Calu3 (cell line): ENCODE data around the gene CPD. TPM values are rescaled to one million over a fixed set of nuclear protein-coding genes. Genes with fewer than 3 reads are reported as not detected.

Source experiments
- BruUV-seq: library from RNA; stranded (reverse); fragments of 400-500 nt; replicated peaks from 2 replicates; lab custom pipeline; 2021; lab: Mats Ljungman, UMichigan
- CTCF ChIA-PET: fragments of 300-600 bp; sonication (Branson Sonifier 250); formaldehyde crosslinking; loops from one replicate; lab custom pipeline; 2022; ENCODE audit warnings: antibody characterized with exemption; lab: Charles Lee
- DNase-seq: peaks from one replicate; pipeline ENCODE4 v3.0.0; 2022
- H3K27ac Mint-ChIP-seq: one replicate; pipeline ENCODE4 v1.8.0; 2022; ENCODE audit warnings: mixed read lengths; ENCODE audit not compliant: unreplicated experiment
- H3K27me3 Mint-ChIP-seq: one replicate; pipeline ENCODE4 v1.8.0; 2022; ENCODE audit warnings: mixed read lengths; ENCODE audit not compliant: unreplicated experiment
- H3K36me3 Mint-ChIP-seq: one replicate; pipeline ENCODE4 v1.8.0; 2022; ENCODE audit warnings: mild to moderate bottlenecking, moderate library complexity, mixed read lengths; ENCODE audit not compliant: insufficient read depth, unreplicated experiment
- H3K4me1 Mint-ChIP-seq: one replicate; pipeline ENCODE4 v1.8.0; 2022; ENCODE audit warnings: mild to moderate bottlenecking, low read depth, mixed read lengths; ENCODE audit not compliant: unreplicated experiment
- H3K4me3 Mint-ChIP-seq: one replicate; pipeline ENCODE4 v1.8.0; 2022; ENCODE audit warnings: mild to moderate bottlenecking, low read depth, moderate library complexity, mixed read lengths; ENCODE audit not compliant: unreplicated experiment
- H3K9me3 Mint-ChIP-seq: one replicate; pipeline ENCODE4 v1.8.0; 2022; ENCODE audit warnings: low read depth, mixed read lengths; ENCODE audit not compliant: unreplicated experiment
- intact Hi-C: fragments of 100-400 bp; cut with micrococcal nuclease; formaldehyde crosslinking; loops from one replicate; pipeline ENCODE4 v1.10.0; 2022; ENCODE audit not compliant: unreplicated experiment
- total RNA-seq: library from RNA; stranded (reverse); gene quantifications from 2 replicates; pipeline ENCODE4 v1.2.3, GENCODE V29; 2022
- TF ChIP-seq, protein P1 (sequence below): fragments of 200-600 bp; IDR thresholded peaks from one replicate; pipeline ENCODE4 v1.8.0; 2022; ENCODE audit warnings: antibody characterized with exemption; ENCODE audit not compliant: unreplicated experiment

CPD gene
- total RNA-seq, 1 experiment from 2014 or later, result 82.9 TPM

DNA sequence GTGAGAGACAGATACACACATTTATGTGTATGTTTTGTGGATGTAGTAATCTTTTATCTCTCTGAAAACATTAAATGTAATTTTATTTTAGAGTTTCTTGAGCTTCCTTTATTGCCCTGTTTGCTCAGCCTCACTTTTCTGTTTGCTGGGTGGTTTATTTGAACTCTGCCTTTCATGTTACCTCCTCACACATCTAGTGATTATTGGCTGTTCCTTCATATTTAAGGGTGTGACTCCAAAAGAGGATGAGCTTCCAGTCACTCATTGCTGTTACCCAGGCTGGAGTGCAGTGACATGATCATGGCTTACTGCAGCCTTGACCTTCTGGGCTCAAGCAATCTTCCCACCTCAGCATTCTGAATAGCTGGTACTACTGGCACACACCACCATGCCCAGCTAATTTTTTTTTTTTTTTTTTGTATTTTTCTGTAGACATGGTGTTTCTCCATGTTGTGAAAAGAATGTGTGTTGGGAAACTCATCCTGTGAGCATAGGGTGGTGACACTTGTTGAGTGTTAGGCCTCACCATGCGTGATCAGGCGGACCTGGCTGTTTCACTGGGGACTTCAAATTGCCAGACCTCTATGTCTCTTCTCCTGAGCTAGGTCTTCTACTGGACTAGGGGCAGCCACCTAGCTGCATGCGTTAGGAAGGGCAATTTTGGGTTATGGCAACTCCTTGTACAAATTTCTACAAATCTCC, 136.3 kb downstream of the CPD start:
- DNase-seq, result no peak
- Mint-ChIP-seq H3K9me3 (no peaks in the 10 kb centered on the region), H3K27ac (no peak overlapping the region), H3K4me3 (no peak overlapping the region), H3K36me3 (peaks cover 13% of the 10 kb centered on the region), H3K4me1 (no peaks in the 10 kb centered on the region), H3K27me3 (no peaks in the 10 kb centered on the region)
- CTCF ChIA-PET, result interaction anchor here (0.6 to 0.7 kb wide), 2 partner anchors 21 to 1449 kb away, joined by 3 read pairs; no protein-coding TSS in a partner anchor
- intact Hi-C loops, result no loop called here
- TF ChIP-seq, protein P1, sequence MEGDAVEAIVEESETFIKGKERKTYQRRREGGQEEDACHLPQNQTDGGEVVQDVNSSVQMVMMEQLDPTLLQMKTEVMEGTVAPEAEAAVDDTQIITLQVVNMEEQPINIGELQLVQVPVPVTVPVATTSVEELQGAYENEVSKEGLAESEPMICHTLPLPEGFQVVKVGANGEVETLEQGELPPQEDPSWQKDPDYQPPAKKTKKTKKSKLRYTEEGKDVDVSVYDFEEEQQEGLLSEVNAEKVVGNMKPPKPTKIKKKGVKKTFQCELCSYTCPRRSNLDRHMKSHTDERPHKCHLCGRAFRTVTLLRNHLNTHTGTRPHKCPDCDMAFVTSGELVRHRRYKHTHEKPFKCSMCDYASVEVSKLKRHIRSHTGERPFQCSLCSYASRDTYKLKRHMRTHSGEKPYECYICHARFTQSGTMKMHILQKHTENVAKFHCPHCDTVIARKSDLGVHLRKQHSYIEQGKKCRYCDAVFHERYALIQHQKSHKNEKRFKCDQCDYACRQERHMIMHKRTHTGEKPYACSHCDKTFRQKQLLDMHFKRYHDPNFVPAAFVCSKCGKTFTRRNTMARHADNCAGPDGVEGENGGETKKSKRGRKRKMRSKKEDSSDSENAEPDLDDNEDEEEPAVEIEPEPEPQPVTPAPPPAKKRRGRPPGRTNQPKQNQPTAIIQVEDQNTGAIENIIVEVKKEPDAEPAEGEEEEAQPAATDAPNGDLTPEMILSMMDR, result no peak
- no TSS peak for BruUV-seq

DNA sequence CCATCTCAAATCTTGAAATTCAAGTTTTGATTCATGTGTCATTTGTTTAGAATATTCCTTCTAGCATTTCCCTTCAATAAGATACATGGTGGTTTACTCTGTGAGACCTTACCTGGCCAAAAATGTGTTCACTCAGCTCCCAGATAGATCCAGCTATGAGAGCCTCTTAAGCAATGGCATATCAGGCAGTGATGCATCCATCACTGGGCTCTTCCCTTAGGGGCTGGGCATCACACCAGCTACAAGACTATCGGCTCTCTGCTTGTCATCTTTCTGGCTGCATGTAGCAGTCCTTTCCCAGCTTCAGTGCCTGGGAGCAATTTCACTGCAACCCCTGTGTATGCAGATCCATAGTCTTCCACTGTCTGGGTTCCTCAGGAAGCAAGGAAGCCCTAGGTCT, 139.1 kb downstream of the CPD start:
- no peak for DNase-seq
- Mint-ChIP-seq H3K27me3 (no peaks in the 10 kb centered on the region), H3K36me3 (peaks cover 10% of the 10 kb centered on the region), H3K27ac (no peak overlapping the region), H3K4me1 (no peaks in the 10 kb centered on the region), H3K4me3 (no peak overlapping the region), H3K9me3 (no peaks in the 10 kb centered on the region)
- CTCF ChIA-PET, result interaction anchor here (0.6 kb wide), 1 partner anchor 358 kb away, joined by 5 read pairs; no protein-coding TSS in a partner anchor
- no TSS peak for BruUV-seq
- intact Hi-C loops, result no loop called here
- TF ChIP-seq, protein P1, result no peak

DNA sequence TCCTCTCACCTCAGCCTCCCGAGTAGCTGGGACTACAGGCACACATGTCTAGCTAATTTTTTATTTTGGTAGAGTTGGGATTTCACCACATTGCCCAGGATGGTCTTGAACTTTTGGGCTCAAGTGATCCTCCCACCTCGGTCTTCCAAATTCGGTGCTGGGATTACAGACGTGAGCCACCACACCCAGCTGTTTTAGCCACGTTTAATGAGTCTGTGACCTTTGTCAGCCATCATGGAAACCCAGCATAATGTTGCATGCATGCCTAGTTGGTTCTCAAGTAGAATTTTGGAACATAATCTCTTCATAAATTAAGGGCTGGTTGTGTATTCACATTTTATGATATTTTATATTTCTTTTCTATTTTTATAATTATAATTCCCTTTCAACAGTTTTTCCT, 140.4 kb downstream of the CPD start:
- BruUV-seq, result no TSS peak
- Mint-ChIP-seq H3K27me3 (no peaks in the 10 kb centered on the region), H3K9me3 (no peaks in the 10 kb centered on the region), H3K4me1 (no peaks in the 10 kb centered on the region), H3K27ac (no peak overlapping the region), H3K4me3 (no peak overlapping the region), H3K36me3 (peaks cover 17% of the 10 kb centered on the region)
- CTCF ChIA-PET, result interaction anchor here (0.7 kb wide), 1 partner anchor 16 kb away, joined by 3 read pairs; no protein-coding TSS in a partner anchor
- TF ChIP-seq, protein P1, result no peak
- no peak for DNase-seq
- intact Hi-C loops, result no loop called here

Other genes with a start within 250 kb of the CPD start
- not detected in 2 replicates for gene SLC6A4, start 143.2 kb upstream of the CPD start, total RNA-seq
- gene BLMH, start 87.0 kb upstream of the CPD start, total RNA-seq, result 28.2 and 33.7 TPM in 2 replicates
- not detected in 2 replicates for gene TMIGD1, start 44.9 kb upstream of the CPD start, total RNA-seq
- gene GOSR1, start 98.5 kb downstream of the CPD start, total RNA-seq, result 47.1 and 58.0 TPM in 2 replicates